Measurements from ENCODE around the gene TOGARAM2.

GRCh38 chr2:29100564-29100963 is 119.5 kb downstream of the TOGARAM2 start:
- TF ChIP-seq CTCF (IDR thresholded peaks at IDR 0.05) (no peak), ZFX (IDR thresholded peaks at IDR 0.05; ENCODE audit: borderline replicate concordance) (no peak)

Measured in 22Rv1 (cell line).